ENCODE results near the gene PPP1R12B. TPM values are rescaled to one million over a fixed set of nuclear protein-coding genes. Genes with fewer than 3 reads are reported as not detected.
"Not testable (repeated sequence)": the region's sequence is repeated elsewhere in the genome, so short reads cannot be mapped to it uniquely, and the experiment has no call there.

Gene PPP1R12B
- polyA plus RNA-seq, 1 experiment: 38.6 TPM

GRCh38 chr1:202630541-202630940 is 282.0 kb downstream of the PPP1R12B start:
- H3K9me3 ChIP-seq (ENCODE audit: control insufficient read depth, insufficient read depth, low read length): no peaks in the 10 kb centered on the region
- no peak for TF ChIP-seq CTCF (IDR thresholded peaks at IDR 0.05; ENCODE audit: low read depth, low read length)
- H3K27ac ChIP-seq (ENCODE audit: low read depth, low read length): no peak overlapping the region
- CTCF ChIA-PET: interaction anchor here (0.6 kb wide), 1 partner anchor 126 kb away, joined by 3 read pairs; no protein-coding TSS in a partner anchor
- peaks cover 22% of the 10 kb centered on the region for H3K27me3 ChIP-seq (ENCODE audit: control insufficient read depth, insufficient read depth, low read length)
- no peak overlapping the region for H3K4me3 ChIP-seq (ENCODE audit: low read depth, low read length)
- DNase-seq (ENCODE audit: low read depth, low spot score): no peak
- POLR2A ChIA-PET: no interaction called here

GRCh38 chr1:202631076-202631923 is 282.8 kb downstream of the PPP1R12B start:
- Histone ChIP-seq H3K27me3 (ENCODE audit: control insufficient read depth, insufficient read depth, low read length) (peaks cover 24% of the 10 kb centered on the region), H3K27ac (ENCODE audit: low read depth, low read length) (no peak overlapping the region), H3K9me3 (ENCODE audit: control insufficient read depth, insufficient read depth, low read length) (no peaks in the 10 kb centered on the region), H3K4me3 (ENCODE audit: low read depth, low read length) (no peak overlapping the region)
- no peak for TF ChIP-seq CTCF (IDR thresholded peaks at IDR 0.05; ENCODE audit: low read depth, low read length)
- POLR2A ChIA-PET: no interaction called here
- no peak for DNase-seq (ENCODE audit: low read depth, low spot score)
- CTCF ChIA-PET: no interaction called here

- CTCF ChIA-PET: no interaction called here
- Histone ChIP-seq H3K27ac (ENCODE audit: low read depth, low read length) (no peak overlapping the region), H3K9me3 (ENCODE audit: control insufficient read depth, insufficient read depth, low read length) (no peaks in the 10 kb centered on the region), H3K4me3 (ENCODE audit: low read depth, low read length) (no peak overlapping the region), H3K27me3 (ENCODE audit: control insufficient read depth, insufficient read depth, low read length) (peaks cover 29% of the 10 kb centered on the region)
- no peak for TF ChIP-seq CTCF (IDR thresholded peaks at IDR 0.05; ENCODE audit: low read depth, low read length)
- POLR2A ChIA-PET: no interaction called here
- no peak for DNase-seq (ENCODE audit: low read depth, low spot score)
Observed at GRCh38 chr1:202632241-202632640, 283.7 kb downstream of the PPP1R12B start.

GRCh38 chr1:202636171-202636570 is 287.7 kb downstream of the PPP1R12B start:
- H3K27ac ChIP-seq (ENCODE audit: low read depth, low read length); H3K9me3 ChIP-seq (ENCODE audit: control insufficient read depth, insufficient read depth, low read length); H3K4me3 ChIP-seq (ENCODE audit: low read depth, low read length); CTCF ChIA-PET; DNase-seq (ENCODE audit: low read depth, low spot score); POLR2A ChIA-PET: not testable (repeated sequence)
- H3K27me3 ChIP-seq (ENCODE audit: control insufficient read depth, insufficient read depth, low read length): peaks cover 40% of the 10 kb centered on the region

GRCh38 chr1:202637321-202638018 is 289.0 kb downstream of the PPP1R12B start:
- CTCF ChIA-PET: interaction anchor here (0.6 kb wide), 1 partner anchor 11 kb away, joined by 3 read pairs; no protein-coding TSS in a partner anchor
- H3K9me3 ChIP-seq (ENCODE audit: control insufficient read depth, insufficient read depth, low read length); DNase-seq (ENCODE audit: low read depth, low spot score); POLR2A ChIA-PET; H3K27ac ChIP-seq (ENCODE audit: low read depth, low read length); H3K4me3 ChIP-seq (ENCODE audit: low read depth, low read length): not testable (repeated sequence)
- H3K27me3 ChIP-seq (ENCODE audit: control insufficient read depth, insufficient read depth, low read length): peaks cover 42% of the 10 kb centered on the region

Measured in AG04450 (cell line).